ENCODE data around the gene NUP58.
"Not testable (repeated sequence)": the region's sequence is repeated elsewhere in the genome, so short reads cannot be mapped to it uniquely, and the experiment has no call there.

Gene NUP58

GRCh38 chr13:25354377-25354776, 53.0 kb downstream of the NUP58 start:
- no peaks in the 10 kb centered on the region for H3F3A ChIP-seq (ENCODE audit: control insufficient read depth, insufficient read depth)
- no peaks in the 10 kb centered on the region for H3K4me1 ChIP-seq (ENCODE audit: control insufficient read depth, low read length)
- no peaks in the 10 kb centered on the region for H4K20me1 ChIP-seq (ENCODE audit: control insufficient read depth, insufficient read depth, low read depth, low read length)
- H3K27ac ChIP-seq (ENCODE audit: low read depth, low read length): no peak overlapping the region
- no peak overlapping the region for H3K4me3 ChIP-seq (ENCODE audit: low read length)
- H3K9me2 ChIP-seq (replicated peaks; ENCODE audit: control insufficient read depth, low read length): no peaks in the 10 kb centered on the region
- no peak overlapping the region for H3K4me2 ChIP-seq (ENCODE audit: low read length)
- H3K79me2 ChIP-seq (ENCODE audit: control insufficient read depth, low read length): no peaks in the 10 kb centered on the region
- TF ChIP-seq EZH2phosphoT487 (IDR thresholded peaks at IDR 0.05; ENCODE audit: borderline replicate concordance, low read length): no peak
- TF ChIP-seq CTCF (IDR thresholded peaks at IDR 0.05; ENCODE audit: low read depth, low read length, poor library complexity, severe bottlenecking): no peak
- no peaks in the 10 kb centered on the region for H3K36me3 ChIP-seq (ENCODE audit: control insufficient read depth, low read length)
- peaks cover 12% of the 10 kb centered on the region for H3K27me3 ChIP-seq (ENCODE audit: control insufficient read depth, low read length)
- no peaks in the 10 kb centered on the region for H3K9me3 ChIP-seq (ENCODE audit: control insufficient read depth, insufficient read depth, low read length)

GRCh38 chr13:25360443-25360842, 59.0 kb downstream of the NUP58 start:
- not testable (repeated sequence) for H3K27me3 ChIP-seq (ENCODE audit: control insufficient read depth, low read length); H3K4me1 ChIP-seq (ENCODE audit: control insufficient read depth, low read length); H4K20me1 ChIP-seq (ENCODE audit: control insufficient read depth, insufficient read depth, low read depth, low read length); H3K4me2 ChIP-seq (ENCODE audit: low read length); H3K9me2 ChIP-seq (replicated peaks; ENCODE audit: control insufficient read depth, low read length); H3K4me3 ChIP-seq (ENCODE audit: low read length); H3K36me3 ChIP-seq (ENCODE audit: control insufficient read depth, low read length); H3K27ac ChIP-seq (ENCODE audit: low read depth, low read length); H3F3A ChIP-seq (ENCODE audit: control insufficient read depth, insufficient read depth); H3K79me2 ChIP-seq (ENCODE audit: control insufficient read depth, low read length); H3K9me3 ChIP-seq (ENCODE audit: control insufficient read depth, insufficient read depth, low read length)

- H3K27me3 ChIP-seq (ENCODE audit: control insufficient read depth, low read length): peaks cover 2% of the 10 kb centered on the region; the same call in 1 of the 2 replicates
- no peaks in the 10 kb centered on the region for H3K4me1 ChIP-seq (ENCODE audit: control insufficient read depth, low read length)
- no peaks in the 10 kb centered on the region for H3K9me2 ChIP-seq (replicated peaks; ENCODE audit: control insufficient read depth, low read length)
- TF ChIP-seq EZH2phosphoT487 (IDR thresholded peaks at IDR 0.05; ENCODE audit: borderline replicate concordance, low read length): no peak
- TF ChIP-seq CTCF (IDR thresholded peaks at IDR 0.05; ENCODE audit: low read depth, low read length, poor library complexity, severe bottlenecking): no peak
- H3K36me3 ChIP-seq (ENCODE audit: control insufficient read depth, low read length): no peaks in the 10 kb centered on the region
- H3K4me2 ChIP-seq (ENCODE audit: low read length): no peak overlapping the region
- no peaks in the 10 kb centered on the region for H3K79me2 ChIP-seq (ENCODE audit: control insufficient read depth, low read length)
- no peaks in the 10 kb centered on the region for H4K20me1 ChIP-seq (ENCODE audit: control insufficient read depth, insufficient read depth, low read depth, low read length)
- no peaks in the 10 kb centered on the region for H3F3A ChIP-seq (ENCODE audit: control insufficient read depth, insufficient read depth)
- no peak overlapping the region for H3K4me3 ChIP-seq (ENCODE audit: low read length)
- no peak overlapping the region for H3K27ac ChIP-seq (ENCODE audit: low read depth, low read length)
- no peaks in the 10 kb centered on the region for H3K9me3 ChIP-seq (ENCODE audit: control insufficient read depth, insufficient read depth, low read length)
These were observed 64.4 kb downstream of the NUP58 start for GRCh38 chr13:25365720-25366235.

GRCh38 chr13:25371158-25371874, 69.9 kb downstream of the NUP58 start:
- Histone ChIP-seq H3K9me2 (replicated peaks; ENCODE audit: control insufficient read depth, low read length) (no peaks in the 10 kb centered on the region), H3F3A (ENCODE audit: control insufficient read depth, insufficient read depth) (no peaks in the 10 kb centered on the region), H4K20me1 (ENCODE audit: control insufficient read depth, insufficient read depth, low read depth, low read length) (no peaks in the 10 kb centered on the region), H3K27me3 (ENCODE audit: control insufficient read depth, low read length) (peaks cover 21% of the 10 kb centered on the region), H3K4me2 (ENCODE audit: low read length) (no peak overlapping the region), H3K36me3 (ENCODE audit: control insufficient read depth, low read length) (no peaks in the 10 kb centered on the region), H3K27ac (ENCODE audit: low read depth, low read length) (no peak overlapping the region), H3K4me1 (ENCODE audit: control insufficient read depth, low read length) (no peaks in the 10 kb centered on the region), H3K79me2 (ENCODE audit: control insufficient read depth, low read length) (no peaks in the 10 kb centered on the region), H3K4me3 (ENCODE audit: low read length) (no peak overlapping the region), H3K9me3 (ENCODE audit: control insufficient read depth, insufficient read depth, low read length) (no peaks in the 10 kb centered on the region)
- TF ChIP-seq CTCF (IDR thresholded peaks at IDR 0.05; ENCODE audit: low read depth, low read length, poor library complexity, severe bottlenecking): no peak
- no peak for TF ChIP-seq EZH2phosphoT487 (IDR thresholded peaks at IDR 0.05; ENCODE audit: borderline replicate concordance, low read length)

Data from DOHH2 (cell line).